Measurements from ENCODE around the gene YPEL4.

- TF ChIP-seq EZH2 (IDR thresholded peaks at IDR 0.05; ENCODE audit: insufficient read depth, low read length) (no peak), CTCF (IDR thresholded peaks at IDR 0.05; ENCODE audit: insufficient read depth, low read depth, low read length) (no peak)
These were observed 24.5 kb upstream of the YPEL4 start for GRCh38 chr11:57674251-57674650.
